Activated T-helper 2 cell treated with anti-CD3 and anti-CD28 coated beads, Interferon-gamma antibody, Interleukin-2, Interleukin-4, amounts not matched to agents 10 μg/mL and 5 μg/mL and 100 μg/mL, durations not matched to agents 14 hours and 24 hours and 36 hours (primary cell): ENCODE data around the gene CCDC83. TPM values are rescaled to one million over a fixed set of nuclear protein-coding genes. Genes with fewer than 3 reads are reported as not detected.

Experiments used
- DNase-seq: peaks from one replicate; pipeline ENCODE4 v3.0.0; 2021; ENCODE audit warnings: low spot score
- H3K27ac Mint-ChIP-seq: one replicate; pipeline ENCODE4 v1.8.0; 2021; ENCODE audit warnings: mixed read lengths
- H3K27me3 Mint-ChIP-seq: one replicate; pipeline ENCODE4 v1.8.0; 2021; ENCODE audit warnings: low read depth, mixed read lengths
- H3K36me3 Mint-ChIP-seq: one replicate; pipeline ENCODE4 v1.8.0; 2021; ENCODE audit warnings: low read depth, mixed read lengths
- H3K4me1 Mint-ChIP-seq: one replicate; pipeline ENCODE4 v1.8.0; 2021; ENCODE audit warnings: low read depth, mixed read lengths
- H3K4me3 Mint-ChIP-seq: one replicate; pipeline ENCODE4 v1.8.0; 2021; ENCODE audit warnings: low read depth, mild to moderate bottlenecking, moderate library complexity, mixed read lengths
- H3K9me3 Mint-ChIP-seq: one replicate; pipeline ENCODE4 v1.8.0; 2021; ENCODE audit warnings: mixed read lengths
- intact Hi-C: fragments of 100-400 bp; cut with micrococcal nuclease; formaldehyde crosslinking; loops from one replicate; pipeline ENCODE4 v1.15.1; 2023
- total RNA-seq: library from RNA; stranded (reverse); gene quantifications from 2 replicates; pipeline ENCODE4 v1.2.3, GENCODE V29; 2022

The CCDC83 gene
- total RNA-seq, 1 donor from 2014 or later, result not detected

- H3K4me1 Mint-ChIP-seq, result peaks cover 11% of the 10 kb centered on the region
- no peak for DNase-seq
- H3K27me3 Mint-ChIP-seq, result no peaks in the 10 kb centered on the region
- no peak overlapping the region for H3K27ac Mint-ChIP-seq
- no peaks in the 10 kb centered on the region for H3K36me3 Mint-ChIP-seq
- H3K9me3 Mint-ChIP-seq, result no peaks in the 10 kb centered on the region
- intact Hi-C loops, result no loop called here
- no peak overlapping the region for H3K4me3 Mint-ChIP-seq
Observed at GRCh38 chr11:85937835-85938234, 82.7 kb downstream of the CCDC83 start.

- intact Hi-C loops, result loop anchor here (5.0 to 10.0 kb wide), 3 partner anchors 475 to 668 kb away; no protein-coding TSS in a partner anchor
- Mint-ChIP-seq H3K36me3 (no peaks in the 10 kb centered on the region), H3K9me3 (no peaks in the 10 kb centered on the region), H3K4me1 (peaks cover 11% of the 10 kb centered on the region), H3K27me3 (no peaks in the 10 kb centered on the region), H3K27ac (peak overlapping the region; percentile 33), H3K4me3 (no peak overlapping the region)
- DNase-seq, result no peak
Observed at GRCh38 chr11:85939099-85940015, 84.2 kb downstream of the CCDC83 start.

GRCh38 chr11:85941380-85941973, 86.3 kb downstream of the CCDC83 start:
- Mint-ChIP-seq H3K36me3 (peaks cover 19% of the 10 kb centered on the region), H3K4me3 (no peak overlapping the region), H3K9me3 (peaks cover 19% of the 10 kb centered on the region), H3K27me3 (no peaks in the 10 kb centered on the region), H3K27ac (no peak overlapping the region), H3K4me1 (peaks cover 22% of the 10 kb centered on the region)
- DNase-seq, result no peak
- intact Hi-C loops, result loop anchor here (5.0 to 10.0 kb wide), 3 partner anchors 473 to 666 kb away; no protein-coding TSS in a partner anchor

- Mint-ChIP-seq H3K27me3 (no peaks in the 10 kb centered on the region), H3K36me3 (peaks cover 21% of the 10 kb centered on the region), H3K27ac (no peak overlapping the region), H3K4me3 (no peak overlapping the region), H3K9me3 (peaks cover 22% of the 10 kb centered on the region), H3K4me1 (peaks cover 33% of the 10 kb centered on the region)
- DNase-seq, result no peak
- intact Hi-C loops, result loop anchor here (5.0 to 10.0 kb wide), 7 partner anchors 88 to 647 kb away; partner anchors contain the start of genes CCDC83, EED and PICALM
Observed at GRCh38 chr11:85945296-85945695, 90.1 kb downstream of the CCDC83 start.

- intact Hi-C loops, result loop anchor here (2.0 to 10.0 kb wide), 8 partner anchors 88 to 861 kb away; partner anchors contain the start of genes CCDC83, EED and PICALM
- Mint-ChIP-seq H3K27me3 (no peaks in the 10 kb centered on the region), H3K9me3 (peaks cover 22% of the 10 kb centered on the region), H3K4me1 (peaks cover 33% of the 10 kb centered on the region), H3K36me3 (peaks cover 21% of the 10 kb centered on the region), H3K4me3 (no peak overlapping the region), H3K27ac (no peak overlapping the region)
- DNase-seq, result no peak
Observed at GRCh38 chr11:85945788-85946187, 90.6 kb downstream of the CCDC83 start.

GRCh38 chr11:85946221-85946620, 91.0 kb downstream of the CCDC83 start:
- H3K9me3 Mint-ChIP-seq, result peaks cover 24% of the 10 kb centered on the region
- no peak overlapping the region for H3K4me3 Mint-ChIP-seq
- H3K4me1 Mint-ChIP-seq, result peaks cover 33% of the 10 kb centered on the region
- H3K36me3 Mint-ChIP-seq, result peaks cover 22% of the 10 kb centered on the region
- peak overlapping the region; percentile 35 for H3K27ac Mint-ChIP-seq
- intact Hi-C loops, result loop anchor here (2.0 to 10.0 kb wide), 8 partner anchors 89 to 861 kb away; partner anchors contain the start of genes CCDC83, EED and PICALM
- DNase-seq, result no peak
- no peaks in the 10 kb centered on the region for H3K27me3 Mint-ChIP-seq

GRCh38 chr11:85947431-85948272, 92.5 kb downstream of the CCDC83 start:
- no peak for DNase-seq
- intact Hi-C loops, result loop anchor here (1.0 to 10.0 kb wide), 13 partner anchors 90 to 859 kb away; partner anchors contain the start of genes CCDC83, EED and PICALM
- H3K27me3 Mint-ChIP-seq, result no peaks in the 10 kb centered on the region
- peaks cover 30% of the 10 kb centered on the region for H3K36me3 Mint-ChIP-seq
- H3K4me3 Mint-ChIP-seq, result peak overlapping the region; percentile 15
- peaks cover 26% of the 10 kb centered on the region for H3K9me3 Mint-ChIP-seq
- peak overlapping the region; percentile 75 for H3K27ac Mint-ChIP-seq
- peaks cover 35% of the 10 kb centered on the region for H3K4me1 Mint-ChIP-seq

GRCh38 chr11:85948884-85949283, 93.7 kb downstream of the CCDC83 start:
- H3K4me1 Mint-ChIP-seq, result peaks cover 35% of the 10 kb centered on the region
- no peak for DNase-seq
- peak overlapping the region; percentile 75 for H3K27ac Mint-ChIP-seq
- H3K27me3 Mint-ChIP-seq, result no peaks in the 10 kb centered on the region
- H3K36me3 Mint-ChIP-seq, result peaks cover 42% of the 10 kb centered on the region
- intact Hi-C loops, result loop anchor here (2.0 to 10.0 kb wide), 11 partner anchors 92 to 643 kb away; partner anchors contain the start of genes CCDC83, EED and PICALM
- H3K9me3 Mint-ChIP-seq, result peaks cover 35% of the 10 kb centered on the region
- H3K4me3 Mint-ChIP-seq, result peak overlapping the region; percentile 63

GRCh38 chr11:85949798-85950197, 94.6 kb downstream of the CCDC83 start:
- Mint-ChIP-seq H3K9me3 (peaks cover 32% of the 10 kb centered on the region), H3K36me3 (peaks cover 48% of the 10 kb centered on the region), H3K27ac (no peak overlapping the region), H3K4me1 (peaks cover 35% of the 10 kb centered on the region), H3K4me3 (no peak overlapping the region), H3K27me3 (no peaks in the 10 kb centered on the region)
- DNase-seq, result no peak
- intact Hi-C loops, result loop anchor here (2.0 to 10.0 kb wide), 11 partner anchors 92 to 643 kb away; partner anchors contain the start of genes CCDC83, EED and PICALM

- H3K27ac Mint-ChIP-seq, result no peak overlapping the region
- H3K36me3 Mint-ChIP-seq, result peaks cover 46% of the 10 kb centered on the region
- H3K9me3 Mint-ChIP-seq, result peaks cover 26% of the 10 kb centered on the region
- peaks cover 33% of the 10 kb centered on the region for H3K4me1 Mint-ChIP-seq
- no peak overlapping the region for H3K4me3 Mint-ChIP-seq
- H3K27me3 Mint-ChIP-seq, result no peaks in the 10 kb centered on the region
- intact Hi-C loops, result no loop called here
- no peak for DNase-seq
Observed at GRCh38 chr11:85950317-85951048, 95.3 kb downstream of the CCDC83 start.

GRCh38 chr11:85951049-85951405, 95.8 kb downstream of the CCDC83 start:
- Mint-ChIP-seq H3K4me1 (peaks cover 28% of the 10 kb centered on the region), H3K36me3 (peaks cover 46% of the 10 kb centered on the region), H3K27ac (peak overlapping the region; percentile 10), H3K4me3 (no peak overlapping the region), H3K27me3 (no peaks in the 10 kb centered on the region), H3K9me3 (peaks cover 20% of the 10 kb centered on the region)
- no peak for DNase-seq
- intact Hi-C loops, result no loop called here
